CMK (cell line): Measurements from ENCODE around the gene RB1.
"Not testable (repeated sequence)": the region's sequence is repeated elsewhere in the genome, so short reads cannot be mapped to it uniquely, and the experiment has no call there.

Experiments used
- DNase-seq: peaks from one replicate; pipeline ENCODE4 v3.0.0-alpha.2; 2010; ENCODE audit warnings: low read depth

RB1 gene

DNA sequence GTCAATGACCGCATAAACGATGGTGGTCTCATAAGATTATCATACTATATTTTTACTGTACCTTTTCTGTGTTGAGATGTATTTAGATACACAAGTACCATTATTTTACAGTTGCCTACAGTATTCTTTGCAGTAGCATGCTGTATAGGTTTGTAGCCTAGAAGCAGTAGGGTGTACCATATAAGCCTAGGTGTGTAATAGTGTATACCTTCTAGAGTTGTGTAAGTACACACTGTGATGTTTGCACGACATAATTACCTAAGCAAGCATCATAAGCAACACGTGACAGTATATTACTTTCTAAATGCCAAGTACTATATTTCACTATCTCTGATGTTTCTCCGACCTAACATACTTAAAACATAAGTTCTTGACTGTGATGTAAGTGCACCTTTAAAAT, 106.6 kb downstream of the RB1 start:
- DNase-seq, result no peak

DNA sequence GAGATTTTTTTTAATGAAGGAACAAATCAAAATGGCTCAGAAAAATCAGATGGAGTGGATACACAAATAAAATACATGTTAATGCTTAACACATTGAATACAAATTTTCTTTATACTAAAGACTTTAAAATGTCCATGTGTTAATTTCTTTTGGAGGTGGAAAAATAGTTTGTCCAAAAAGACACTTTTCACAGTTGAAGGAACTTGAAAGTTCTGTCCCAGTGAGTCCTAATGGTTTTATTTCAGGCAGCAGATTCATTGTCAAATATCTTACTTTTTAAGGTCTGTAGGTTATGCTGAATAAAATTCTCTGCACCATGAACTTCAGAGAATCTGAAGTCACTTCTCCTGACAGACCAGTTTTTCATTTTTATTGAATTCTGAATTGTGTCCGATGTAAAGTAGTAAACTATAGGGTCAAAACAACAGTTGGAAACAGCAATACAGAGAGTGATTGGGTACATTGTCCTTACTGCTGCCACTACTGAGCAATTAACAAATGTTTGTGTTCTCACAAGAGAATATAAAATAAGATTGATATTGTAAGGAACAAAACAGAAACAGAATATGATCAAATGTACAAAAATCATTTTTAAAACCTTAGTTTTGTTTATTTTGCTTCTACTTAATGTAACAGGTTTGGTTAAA, 107.7 kb downstream of the RB1 start:
- no peak for DNase-seq

DNA sequence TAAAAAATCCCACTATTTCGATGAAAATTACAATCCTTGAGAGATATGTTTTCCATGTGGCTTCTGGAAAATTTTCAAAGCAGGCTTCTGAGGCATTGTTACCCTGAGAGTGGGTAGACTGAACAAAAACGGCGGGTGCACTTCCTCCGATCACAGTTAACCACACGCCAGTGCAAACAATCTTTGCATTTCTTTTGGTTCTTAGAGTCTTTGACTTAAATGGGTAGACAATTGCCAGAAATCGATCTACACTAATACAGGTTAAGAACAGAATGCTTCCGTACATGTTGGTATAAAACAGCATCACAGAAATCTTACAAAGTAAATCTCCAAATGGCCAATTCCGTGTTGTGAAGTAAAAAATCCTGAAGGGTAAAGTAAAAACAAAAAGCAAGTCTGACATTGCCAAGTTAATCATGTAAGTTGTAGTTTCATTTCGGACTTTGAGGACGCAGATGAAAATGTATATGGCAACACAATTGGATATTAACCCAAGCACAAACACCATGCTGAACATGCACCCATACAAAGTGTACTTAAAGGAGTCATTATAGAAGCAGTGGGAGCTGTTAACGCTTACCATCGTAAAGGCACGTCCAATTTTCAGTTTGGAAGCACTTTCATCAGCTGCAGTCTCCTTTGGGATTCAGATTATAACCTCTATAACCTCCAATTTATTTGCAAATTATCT, 108.4 kb downstream of the RB1 start:
- no peak for DNase-seq

DNA sequence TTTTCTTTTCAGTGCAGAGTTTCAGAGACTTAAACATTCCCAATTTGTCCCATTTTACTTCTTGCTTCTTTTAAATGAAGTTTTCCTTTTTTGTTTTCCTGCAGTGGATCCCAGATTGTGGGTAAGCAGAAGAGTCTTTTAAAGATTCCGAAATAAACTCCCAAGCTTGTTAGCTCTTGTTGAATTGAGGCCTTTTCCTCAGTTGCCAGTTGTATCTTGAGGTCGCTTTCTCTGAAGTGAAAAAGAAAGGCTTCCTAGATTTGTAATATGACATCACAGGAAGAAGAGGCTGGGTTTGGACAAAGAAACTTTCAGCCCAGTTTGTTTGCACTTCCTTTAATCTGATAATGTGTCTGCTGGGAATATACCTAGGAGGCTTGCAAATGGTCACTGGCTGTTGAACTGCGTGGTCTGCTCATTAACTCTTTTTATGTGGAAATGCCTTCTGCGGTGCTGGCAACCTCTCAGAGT, 109.4 kb downstream of the RB1 start, which contains the start of gene LPAR6:
TSS of gene LPAR6 (minus strand) at position 233 of the 471 bp plus-strand sequence. CDS start 690 bp downstream, outside the sequence.
- DNase-seq, result no peak

DNA sequence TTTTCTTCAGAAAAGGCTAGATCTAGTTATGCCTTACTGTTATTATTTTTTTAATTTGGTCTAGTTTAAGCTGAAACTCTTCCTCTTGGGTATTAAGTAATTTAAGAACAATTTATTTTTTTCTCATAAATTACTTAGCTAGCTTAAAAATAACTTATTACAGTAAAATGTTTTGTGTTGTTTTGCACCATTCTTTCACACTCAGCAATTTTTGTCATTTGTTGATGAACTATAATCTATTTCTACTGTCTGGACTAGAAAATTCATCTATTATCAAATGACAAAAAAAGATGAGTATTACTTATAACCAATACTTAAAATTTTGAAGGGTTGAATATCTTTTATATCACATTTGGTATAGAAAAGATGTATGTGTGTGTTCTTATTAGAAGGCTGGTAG, 111.0 kb downstream of the RB1 start:
- no peak for DNase-seq

DNA sequence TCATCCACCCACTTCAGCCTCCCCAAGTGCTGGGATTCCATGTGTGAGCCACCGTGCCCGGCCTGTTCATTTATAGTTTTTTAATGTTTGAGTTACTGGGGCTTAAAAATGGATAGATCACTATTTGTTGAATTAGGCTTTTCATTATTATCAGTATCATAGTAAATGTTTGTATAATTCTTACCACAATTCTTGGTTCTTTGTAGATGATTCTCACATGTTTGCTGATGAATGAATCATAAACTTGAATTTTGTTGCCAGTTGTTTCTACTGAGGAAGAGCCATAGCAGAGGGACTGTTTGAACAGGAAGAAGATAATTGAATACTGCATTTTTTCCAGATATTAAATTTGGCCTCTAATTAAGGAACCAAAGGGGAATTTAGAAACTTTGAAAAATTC, 112.0 kb downstream of the RB1 start:
- no peak for DNase-seq

DNA sequence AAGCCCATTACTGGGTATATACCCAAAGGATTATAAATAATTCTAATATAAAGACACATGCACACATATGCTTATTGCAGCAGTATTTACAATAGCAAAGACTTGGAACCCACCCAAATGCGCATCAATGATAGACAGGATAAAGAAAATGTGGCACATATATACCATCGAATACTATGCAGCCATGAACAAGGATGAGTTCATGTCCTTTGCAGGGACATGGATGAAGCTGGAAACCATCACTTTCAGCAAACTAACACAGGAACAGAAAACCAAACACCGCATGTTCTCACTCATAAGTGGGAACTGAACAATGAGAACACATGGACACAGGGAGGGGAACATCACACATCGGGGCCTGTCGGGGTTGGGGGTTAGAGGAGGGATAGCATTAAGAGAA, 118.5 kb downstream of the RB1 start:
- not testable (repeated sequence) for DNase-seq

DNA sequence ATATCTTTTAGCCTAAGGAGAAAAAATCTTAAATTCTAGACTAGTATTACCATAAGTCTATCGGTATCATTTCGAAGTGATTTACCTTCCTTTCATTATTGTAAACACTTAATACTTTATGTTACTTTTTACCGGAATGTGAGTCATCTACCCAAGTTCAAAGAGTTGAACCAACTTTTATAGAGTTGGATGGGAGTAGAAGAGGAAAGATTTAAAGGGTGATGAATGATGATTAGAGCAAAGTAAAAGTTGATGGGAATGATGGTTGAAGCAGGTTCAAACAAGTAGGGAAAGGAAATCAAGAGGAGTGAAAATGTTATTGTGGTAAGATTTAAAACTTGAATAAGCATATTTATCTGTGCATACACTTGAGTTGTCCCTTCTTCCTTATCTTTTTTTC, 120.7 kb downstream of the RB1 start:
- DNase-seq, result no peak

DNA sequence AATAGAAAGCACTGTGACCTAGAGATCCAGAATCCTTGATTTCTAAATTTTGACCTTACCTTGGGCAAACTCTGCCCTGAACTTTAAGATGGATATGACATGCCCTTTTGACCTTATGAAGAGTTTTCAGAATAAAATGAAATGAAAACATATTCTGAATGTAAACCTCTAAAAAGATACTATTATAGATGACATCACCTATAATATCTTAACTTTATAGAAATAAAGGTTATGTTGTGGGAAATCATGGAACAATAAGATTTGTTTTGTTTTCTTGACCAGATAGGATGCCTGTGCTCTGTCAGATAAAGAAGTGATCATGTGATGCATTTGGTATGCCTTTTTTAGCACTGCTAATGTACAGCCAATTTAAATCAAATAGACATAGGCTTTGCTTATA, 122.5 kb downstream of the RB1 start:
- no peak for DNase-seq

DNA sequence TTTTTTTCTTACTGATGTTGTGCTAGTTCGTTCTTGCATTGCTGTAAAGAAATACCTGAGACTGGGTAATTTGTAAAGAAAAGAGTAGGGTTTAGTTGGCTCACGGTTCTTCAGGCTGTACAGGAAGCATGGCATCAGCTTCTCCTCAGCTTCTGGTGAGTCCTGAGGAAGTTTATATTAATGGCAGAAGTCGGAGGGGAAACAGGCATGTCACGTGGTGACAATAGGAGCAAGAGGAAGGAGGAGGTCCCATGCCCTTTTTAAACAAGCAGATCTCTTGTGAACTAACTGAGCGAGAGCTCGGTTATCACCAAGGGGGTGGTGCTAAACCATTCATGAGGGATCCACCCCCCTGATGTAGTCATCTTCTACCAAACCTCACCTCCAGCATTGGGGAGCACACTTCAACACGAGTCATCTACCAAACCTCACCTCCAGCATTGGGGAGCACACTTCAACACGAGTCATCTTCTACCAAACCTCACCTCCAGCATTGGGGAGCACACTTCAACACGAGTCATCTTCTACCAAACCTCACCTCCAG, 123.3 kb downstream of the RB1 start:
- DNase-seq, result not testable (repeated sequence)

DNA sequence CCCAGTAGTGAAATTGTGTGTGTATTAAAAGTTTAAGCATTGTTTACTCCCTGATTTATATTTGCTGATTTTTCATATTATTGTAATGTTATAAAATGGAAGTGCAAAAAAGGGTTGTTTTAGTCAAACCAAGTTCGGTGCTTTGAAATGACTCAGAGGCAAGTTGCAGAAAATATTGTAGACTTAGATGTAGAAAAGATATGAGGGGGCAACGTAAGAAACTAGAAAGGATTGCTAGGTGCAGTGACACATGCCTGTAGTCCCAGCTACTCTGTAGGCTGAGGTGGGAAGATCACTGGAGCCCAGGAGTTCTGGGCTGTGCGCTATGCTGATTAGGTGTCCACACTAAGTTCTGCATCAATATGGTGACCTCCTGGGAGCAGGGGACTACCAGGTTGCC, 125.5 kb downstream of the RB1 start:
- no peak for DNase-seq

DNA sequence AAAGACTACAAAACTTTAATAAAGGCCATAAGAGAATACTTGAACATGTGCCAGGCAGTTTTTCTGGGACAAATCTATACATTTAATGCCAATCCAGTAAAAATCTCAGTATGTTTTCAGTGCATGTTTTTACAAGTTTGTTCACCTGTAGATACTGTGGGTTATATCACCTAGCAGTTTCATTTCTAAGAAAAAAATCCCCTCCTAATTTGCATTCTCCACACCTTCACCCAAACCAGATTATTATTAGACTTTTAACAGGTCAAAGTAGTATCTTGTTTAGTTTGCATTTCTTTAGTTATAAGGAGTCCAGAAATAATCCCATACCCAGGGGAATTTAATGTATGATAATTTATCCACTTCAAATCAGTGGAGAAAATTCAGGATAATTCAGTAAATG, 126.3 kb downstream of the RB1 start:
- no peak for DNase-seq

DNA sequence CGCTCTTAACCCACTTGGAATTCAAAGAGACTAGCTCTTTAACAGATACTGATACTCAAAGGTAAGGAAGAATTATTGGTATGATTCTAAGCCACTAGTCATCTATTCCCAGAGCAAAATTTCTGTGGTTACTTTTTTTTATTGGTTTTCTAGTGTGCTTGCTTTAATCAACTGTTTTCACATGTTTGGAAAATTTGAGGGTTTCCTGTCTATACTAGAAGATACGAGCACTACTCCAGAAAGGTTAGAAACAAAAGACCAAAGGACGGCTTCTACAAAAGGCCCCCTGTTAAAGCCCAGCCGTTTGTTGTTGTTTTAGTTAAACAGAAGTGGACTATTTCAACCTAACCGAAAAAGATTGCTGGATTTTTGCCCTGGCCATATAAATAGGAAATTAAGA, 127.9 kb downstream of the RB1 start:
- DNase-seq, result no peak

DNA sequence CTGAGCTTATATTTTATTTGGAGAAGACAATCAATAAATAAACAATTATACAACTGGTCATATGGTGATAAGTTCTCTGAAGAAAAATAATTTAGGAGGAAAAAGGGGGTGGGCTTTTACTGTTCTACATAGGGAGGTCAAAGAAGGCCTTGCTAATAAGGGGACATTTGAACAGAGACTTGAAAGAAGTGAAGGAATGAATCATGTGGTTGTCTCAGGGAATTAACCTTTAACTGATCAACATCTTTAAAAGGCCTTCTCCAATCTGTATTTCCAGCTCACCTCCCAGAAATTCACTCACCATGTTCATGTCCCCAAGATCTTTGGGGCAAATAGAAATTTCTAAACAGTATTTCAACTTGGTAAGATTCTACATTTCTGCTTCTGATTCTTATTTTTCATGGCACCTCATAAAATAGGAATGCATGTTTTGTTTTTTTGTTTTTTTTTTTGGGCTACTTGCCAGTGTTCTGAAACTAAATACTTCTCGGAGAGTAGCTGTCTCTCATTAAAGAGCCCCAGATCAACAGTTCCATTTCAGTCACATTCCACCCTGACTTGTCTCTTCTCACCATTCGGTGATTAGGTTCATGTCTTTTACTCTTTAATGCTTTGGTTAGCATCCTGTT, 128.6 kb downstream of the RB1 start:
- no peak for DNase-seq

DNA sequence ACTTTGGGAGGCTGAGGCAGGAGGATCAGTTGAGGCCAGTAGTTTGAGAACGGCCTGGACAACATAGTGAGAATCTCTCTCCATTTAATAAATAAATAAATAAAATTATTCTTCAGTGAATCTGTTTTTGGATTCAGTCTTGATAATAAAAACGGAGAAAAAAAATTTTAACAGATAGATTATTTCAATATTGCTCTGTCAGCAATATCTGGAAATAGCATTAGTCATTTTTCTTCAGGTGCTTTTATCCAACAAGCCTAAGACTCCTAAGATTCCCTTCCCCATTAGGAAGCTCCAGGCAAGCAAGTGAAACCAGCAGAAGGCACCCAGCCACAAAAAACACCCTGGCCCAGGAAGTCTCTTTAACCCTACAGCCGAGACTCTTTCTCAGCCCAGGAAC, 130.6 kb downstream of the RB1 start:
- DNase-seq, result no peak

DNA sequence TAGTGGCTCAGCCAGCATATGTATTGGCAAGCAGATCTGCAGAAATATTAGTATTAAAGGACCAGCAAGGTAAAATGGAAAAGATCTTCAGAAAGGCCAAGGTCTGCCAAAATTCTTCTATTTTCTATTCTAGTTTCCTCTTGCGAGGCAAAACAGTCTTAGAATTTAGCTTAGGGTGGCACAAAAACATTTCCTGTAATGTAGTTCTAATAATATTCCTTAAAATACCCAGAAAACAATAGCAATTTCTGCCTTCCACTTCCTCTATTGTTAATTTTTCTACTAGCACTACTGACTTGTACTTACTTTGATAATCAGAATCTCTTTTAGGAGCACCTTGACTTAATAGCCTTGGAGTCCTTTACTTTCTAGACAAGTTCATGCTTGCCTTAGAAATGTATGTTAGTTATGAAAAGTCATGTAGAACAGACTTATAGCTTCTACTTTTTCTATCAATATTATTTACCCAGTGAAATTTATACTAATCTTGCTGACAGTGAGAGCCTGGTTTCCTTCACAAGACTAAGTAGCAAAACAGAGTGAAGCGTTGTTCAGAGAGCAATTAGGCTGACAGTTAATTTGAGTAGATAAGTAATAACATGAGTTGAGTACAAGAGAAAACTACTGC, 133.2 kb downstream of the RB1 start:
- no peak for DNase-seq

DNA sequence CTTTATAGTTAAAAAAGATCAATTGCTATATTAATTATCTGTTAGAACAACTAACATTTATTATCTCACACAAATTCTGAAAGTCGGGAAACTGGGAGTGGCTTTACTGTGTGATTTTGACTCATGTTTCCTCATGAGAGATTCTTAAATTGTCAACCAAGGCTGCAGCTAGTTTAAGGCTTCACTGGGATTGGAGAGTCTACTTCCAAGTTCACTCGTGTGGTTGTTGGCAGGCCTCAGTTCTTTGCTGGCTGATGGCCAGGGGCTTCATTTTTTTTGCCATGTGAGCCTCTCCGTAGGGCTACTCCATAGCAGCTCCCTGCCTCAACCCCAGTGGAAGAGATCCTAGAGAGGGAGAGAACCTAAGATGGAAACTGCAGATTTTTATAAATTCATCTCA, 133.8 kb downstream of the RB1 start:
- no peak for DNase-seq

DNA sequence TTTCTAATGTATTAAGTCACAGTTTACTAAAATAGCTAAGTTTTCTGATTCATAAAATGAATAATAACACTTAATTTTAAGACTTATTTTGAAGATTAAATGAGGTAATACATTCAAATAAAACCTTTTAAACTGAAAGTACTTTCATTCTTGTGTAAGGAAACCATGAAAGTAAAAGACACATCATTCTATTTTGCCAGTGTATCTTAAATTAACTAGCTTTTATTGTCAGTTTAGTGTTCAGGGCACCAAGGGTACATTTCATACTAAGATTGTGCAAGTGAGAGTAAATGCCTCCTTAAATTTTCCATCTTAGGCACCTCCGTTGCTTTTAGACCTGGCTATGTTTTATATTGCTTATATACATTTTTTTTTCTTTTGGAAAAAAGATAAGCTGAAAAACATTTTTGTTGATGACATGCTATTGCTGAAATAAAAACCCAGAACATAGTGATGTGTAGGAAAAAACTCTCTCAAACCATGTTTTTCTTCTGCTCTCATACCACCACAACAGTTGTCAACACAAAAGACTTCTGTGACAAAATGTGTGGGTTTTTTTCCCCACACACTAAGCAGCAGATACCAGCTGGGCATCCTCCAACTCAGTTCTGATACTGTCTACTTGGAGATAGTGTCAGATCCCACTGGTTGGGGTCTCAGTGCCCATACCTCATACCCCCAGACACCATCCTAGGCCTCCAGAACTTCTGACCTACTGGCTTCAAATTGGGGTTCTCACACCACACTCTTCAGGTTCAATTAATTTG, 140.1 kb downstream of the RB1 start:
- no peak for DNase-seq

DNA sequence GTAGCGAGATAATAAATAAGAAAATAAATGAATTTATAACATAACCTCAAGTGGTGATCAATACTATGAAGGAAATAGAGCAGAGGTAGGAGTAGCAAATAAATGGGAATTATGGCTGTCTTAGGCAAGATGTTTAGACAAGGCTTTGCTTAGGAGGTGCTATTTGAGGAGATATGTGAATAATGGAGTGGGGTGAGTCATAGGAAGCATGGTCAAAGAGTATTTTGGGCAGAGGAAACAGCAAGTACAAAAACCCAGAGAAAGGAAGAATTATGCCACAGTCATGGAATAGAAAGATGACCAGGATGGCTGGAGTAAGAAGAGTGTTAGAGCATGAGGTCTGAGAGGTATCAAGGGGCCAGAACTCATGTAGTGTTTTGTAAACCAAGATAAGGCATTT, 142.9 kb downstream of the RB1 start:
- no peak for DNase-seq

DNA sequence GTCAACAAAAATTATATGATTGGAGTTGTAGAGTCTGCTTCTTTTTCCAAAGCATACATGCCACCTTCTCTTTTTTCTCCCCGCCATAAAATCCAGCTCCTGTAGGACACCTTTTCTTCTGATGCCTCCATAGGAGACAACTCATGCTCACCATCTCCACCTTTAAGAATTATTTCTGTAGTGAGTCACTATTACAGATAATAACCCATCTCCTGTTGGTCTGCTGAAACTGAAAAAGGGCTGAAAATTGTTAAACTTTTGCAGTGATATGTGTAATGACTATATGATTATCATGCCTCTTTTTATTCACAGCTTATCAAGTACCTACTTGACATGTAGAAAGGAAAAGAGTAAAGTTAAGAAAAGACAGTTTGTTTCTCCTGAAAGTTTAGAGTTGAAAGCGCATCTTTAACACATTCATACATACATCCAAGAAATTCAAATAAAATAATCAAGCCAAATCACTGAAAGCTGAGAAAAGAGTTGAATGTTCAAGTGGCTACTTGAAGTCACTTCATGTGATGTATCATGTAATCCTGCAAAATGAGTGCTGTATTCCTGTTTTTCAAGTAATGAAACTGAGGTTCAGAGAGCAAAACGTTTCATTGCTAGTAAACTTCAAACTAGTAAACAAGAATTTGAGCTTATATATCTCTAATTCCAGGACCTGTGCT, 144.9 kb downstream of the RB1 start:
- no peak for DNase-seq

DNA sequence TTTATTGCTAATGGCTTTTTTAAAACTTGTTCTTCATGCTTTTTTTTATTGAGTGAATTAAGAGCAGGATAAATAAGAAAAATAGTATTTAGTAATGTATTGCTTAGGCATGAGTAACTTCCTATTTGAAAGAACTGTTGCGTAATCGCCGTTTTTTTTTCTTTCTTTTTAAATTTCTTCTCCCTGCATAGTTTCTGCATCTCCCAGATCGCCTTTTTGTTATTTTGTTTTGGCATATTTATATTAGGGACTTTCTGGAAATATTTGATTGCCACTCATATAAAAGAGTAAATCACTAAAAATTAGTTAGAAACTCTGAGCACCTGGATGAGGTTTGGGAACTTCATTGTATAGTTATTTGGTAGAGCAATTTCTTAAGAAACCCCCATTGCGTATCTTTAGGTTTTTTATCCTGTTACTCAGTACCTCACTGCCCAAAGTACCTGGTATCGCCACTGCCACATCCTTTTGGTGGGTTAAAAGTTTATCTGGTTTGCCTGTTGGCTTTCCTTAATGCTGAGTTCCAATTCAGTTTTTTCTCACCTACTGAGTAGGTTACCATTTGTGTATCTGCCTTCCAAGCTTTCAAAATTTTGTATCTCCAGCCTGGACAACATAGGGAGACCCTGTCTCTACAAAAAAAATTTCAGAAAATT, 145.5 kb downstream of the RB1 start:
- DNase-seq, result no peak
